Activated CD8-positive, alpha-beta memory T cell treated with anti-CD3 and anti-CD28 coated beads for 48 hours (primary cell): ENCODE results near the gene NNMT.

ENCODE experiments used
- DNase-seq, 3 experiments: peaks; one replicate each; pipeline ENCODE4 v3.0.0-alpha.2; 2020; ENCODE audit warnings: low read depth in 2 of 3, low spot score in 2 of 3

Gene NNMT

GRCh38 chr11:114295676-114296604 lies at the start of gene NNMT:
NNMT (plus strand) TSS chr11:114296399; CDS start chr11:114296557, 158 bp downstream.
- no peak for DNase-seq

GRCh38 chr11:114247070-114247789 lies 49.0 kb upstream of the NNMT start:
- no peak for DNase-seq

GRCh38 chr11:114250180-114250579 lies 46.0 kb upstream of the NNMT start:
- no peak for DNase-seq

- DNase-seq, result no peak
Observed at GRCh38 chr11:114250993-114251814, 45.0 kb upstream of the NNMT start.

GRCh38 chr11:114251815-114252337 lies 44.3 kb upstream of the NNMT start:
- DNase-seq, result no peak

GRCh38 chr11:114252767-114253166 lies 43.4 kb upstream of the NNMT start:
- DNase-seq, result no peak

- no peak for DNase-seq
Observed at GRCh38 chr11:114253771-114254170, 42.4 kb upstream of the NNMT start.

GRCh38 chr11:114254571-114255146 lies 41.5 kb upstream of the NNMT start:
- DNase-seq, result no peak

- DNase-seq, result no peak
Observed at GRCh38 chr11:114255289-114255688, 40.9 kb upstream of the NNMT start.

GRCh38 chr11:114256176-114256966 lies 39.8 kb upstream of the NNMT start:
- no peak for DNase-seq

- no peak for DNase-seq
Observed at GRCh38 chr11:114256967-114257286, 39.3 kb upstream of the NNMT start.

GRCh38 chr11:114257621-114258558 lies 38.3 kb upstream of the NNMT start:
- no peak for DNase-seq

- no peak for DNase-seq
Observed at GRCh38 chr11:114258696-114259095, 37.5 kb upstream of the NNMT start.

- no peak for DNase-seq
Observed at GRCh38 chr11:114259124-114259526, 37.1 kb upstream of the NNMT start.

GRCh38 chr11:114259551-114259983 lies 36.6 kb upstream of the NNMT start:
- DNase-seq, result no peak

GRCh38 chr11:114260077-114260476 lies 36.1 kb upstream of the NNMT start:
- no peak for DNase-seq

- DNase-seq, result no peak
Observed at GRCh38 chr11:114260483-114260882, 35.7 kb upstream of the NNMT start.

GRCh38 chr11:114261791-114262190 lies 34.4 kb upstream of the NNMT start:
- no peak for DNase-seq
